Activated naive CD4-positive, alpha-beta T cell (primary cell): ENCODE results near the gene PARN.
"Not testable (repeated sequence)": the region's sequence is repeated elsewhere in the genome, so short reads cannot be mapped to it uniquely, and the experiment has no call there.

Source experiments
- DNase-seq, 4 experiments: peaks; one replicate each; lab custom pipeline; 2025; lab: John Stamatoyannopoulos, UW

PARN gene

GRCh38 chr16:14632693-14633569, 2.9 kb upstream of the PARN start, which contains the start of gene BFAR:
Gene BFAR, plus strand, starts transcription at chr16:14632951. Its CDS starts 11,396 bp downstream, at chr16:14644347.
- DNase-seq, result peak; percentile 95 to 99 (median 98)

- DNase-seq, result not testable (repeated sequence)
Measured at GRCh38 chr16:14630620-14631330, 715 bp upstream of the PARN start.

- DNase-seq, result peak in 1 of 4 experiments; percentile 29
Measured at GRCh38 chr16:14629612-14629918, 495 bp downstream of the PARN start.

- DNase-seq, result no peak
Measured at GRCh38 chr16:14628806-14629611, 1.1 kb downstream of the PARN start.

- no peak for DNase-seq
Measured at GRCh38 chr16:14627078-14627477, 3.0 kb downstream of the PARN start.

- no peak for DNase-seq
Measured at GRCh38 chr16:14618566-14618965, 11.5 kb downstream of the PARN start.

GRCh38 chr16:14616280-14616679, 13.8 kb downstream of the PARN start:
- DNase-seq, result no peak

GRCh38 chr16:14613991-14614390, 16.1 kb downstream of the PARN start:
- no peak for DNase-seq

- DNase-seq, result no peak
Measured at GRCh38 chr16:14611660-14612059, 18.4 kb downstream of the PARN start.

- DNase-seq, result no peak
Measured at GRCh38 chr16:14609716-14610115, 20.3 kb downstream of the PARN start.

- DNase-seq, result no peak
Measured at GRCh38 chr16:14608604-14609003, 21.5 kb downstream of the PARN start.

- no peak for DNase-seq
Measured at GRCh38 chr16:14608111-14608566, 21.9 kb downstream of the PARN start.

GRCh38 chr16:14606102-14606501, 24.0 kb downstream of the PARN start:
- no peak for DNase-seq

GRCh38 chr16:14602443-14602963, 27.6 kb downstream of the PARN start:
- DNase-seq, result no peak

- DNase-seq, result no peak
Measured at GRCh38 chr16:14600164-14600563, 29.9 kb downstream of the PARN start.

GRCh38 chr16:14586637-14587305, 43.3 kb downstream of the PARN start:
- no peak for DNase-seq

- no peak for DNase-seq
Measured at GRCh38 chr16:14585287-14585686, 44.8 kb downstream of the PARN start.

- not testable (repeated sequence) for DNase-seq
Measured at GRCh38 chr16:14580926-14581325, 49.1 kb downstream of the PARN start.

- DNase-seq, result no peak
Measured at GRCh38 chr16:14579266-14579665, 50.8 kb downstream of the PARN start.

GRCh38 chr16:14576532-14576931, 53.5 kb downstream of the PARN start:
- DNase-seq, result no peak

- no peak for DNase-seq
Measured at GRCh38 chr16:14576069-14576468, 54.0 kb downstream of the PARN start.
